ENCODE measurements around the gene PCDH12. TPM values are rescaled to one million over a fixed set of nuclear protein-coding genes. Genes with fewer than 3 reads are reported as not detected.
"Not testable (repeated sequence)": the region's sequence is repeated elsewhere in the genome, so short reads cannot be mapped to it uniquely, and the experiment has no call there.

Gene PCDH12
- polyA plus RNA-seq, 1 experiment = not detected

DNA sequence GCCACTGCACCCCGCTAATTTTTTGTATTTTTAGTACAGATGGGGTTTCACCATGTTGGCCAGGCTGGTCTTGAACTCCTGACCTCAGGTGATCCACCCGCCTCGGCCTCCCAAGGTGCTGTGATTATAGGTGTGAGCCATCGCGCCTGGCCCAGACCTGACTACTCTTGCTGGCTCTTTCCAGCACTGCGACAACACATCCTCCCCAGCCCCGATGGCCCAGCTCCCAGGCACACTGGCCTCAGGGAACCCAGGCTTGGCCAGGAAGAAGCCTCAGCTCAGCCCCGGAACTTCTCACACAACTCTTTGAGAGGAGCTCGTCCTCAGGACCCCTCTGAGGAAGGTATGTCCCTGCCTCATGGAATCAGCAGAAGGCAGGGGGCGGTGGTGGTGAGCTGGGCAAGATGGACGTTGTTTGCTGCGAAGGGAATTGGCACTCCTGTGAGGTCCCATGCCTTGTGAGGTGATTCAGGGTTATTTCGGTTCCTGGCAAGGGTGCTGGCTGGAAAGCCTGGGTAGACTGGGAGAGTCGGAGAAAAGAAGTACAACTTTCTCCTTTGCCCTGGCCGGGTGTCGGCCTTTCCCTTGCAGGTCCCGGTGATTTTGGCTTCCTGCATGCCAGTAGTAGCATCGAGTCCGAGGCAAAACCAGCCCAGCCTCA, 28.5 kb downstream of the PCDH12 start:
- POLR2A ChIA-PET = no interaction called here
- Histone ChIP-seq H3K27me3 (ENCODE audit: control insufficient read depth, insufficient read depth, low read length) (no peaks in the 10 kb centered on the region), H3K9me3 (ENCODE audit: control insufficient read depth, insufficient read depth, low read length) (no peaks in the 10 kb centered on the region; the same call in 1 of the 2 replicates), H3K27ac (ENCODE audit: low read depth, low read length) (no peak overlapping the region), H3K4me3 (ENCODE audit: low read depth, low read length) (no peak overlapping the region)
- CTCF ChIA-PET = interaction anchor here (1.6 to 1.8 kb wide), 2 partner anchors 10 to 31 kb away, joined by 4 to 8 read pairs; no protein-coding TSS in a partner anchor
- DNase-seq (ENCODE audit: low read depth, low spot score) = no peak
- TF ChIP-seq, protein P1, sequence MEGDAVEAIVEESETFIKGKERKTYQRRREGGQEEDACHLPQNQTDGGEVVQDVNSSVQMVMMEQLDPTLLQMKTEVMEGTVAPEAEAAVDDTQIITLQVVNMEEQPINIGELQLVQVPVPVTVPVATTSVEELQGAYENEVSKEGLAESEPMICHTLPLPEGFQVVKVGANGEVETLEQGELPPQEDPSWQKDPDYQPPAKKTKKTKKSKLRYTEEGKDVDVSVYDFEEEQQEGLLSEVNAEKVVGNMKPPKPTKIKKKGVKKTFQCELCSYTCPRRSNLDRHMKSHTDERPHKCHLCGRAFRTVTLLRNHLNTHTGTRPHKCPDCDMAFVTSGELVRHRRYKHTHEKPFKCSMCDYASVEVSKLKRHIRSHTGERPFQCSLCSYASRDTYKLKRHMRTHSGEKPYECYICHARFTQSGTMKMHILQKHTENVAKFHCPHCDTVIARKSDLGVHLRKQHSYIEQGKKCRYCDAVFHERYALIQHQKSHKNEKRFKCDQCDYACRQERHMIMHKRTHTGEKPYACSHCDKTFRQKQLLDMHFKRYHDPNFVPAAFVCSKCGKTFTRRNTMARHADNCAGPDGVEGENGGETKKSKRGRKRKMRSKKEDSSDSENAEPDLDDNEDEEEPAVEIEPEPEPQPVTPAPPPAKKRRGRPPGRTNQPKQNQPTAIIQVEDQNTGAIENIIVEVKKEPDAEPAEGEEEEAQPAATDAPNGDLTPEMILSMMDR (IDR thresholded peaks at IDR 0.05; ENCODE audit: low read depth, low read length) = no peak

DNA sequence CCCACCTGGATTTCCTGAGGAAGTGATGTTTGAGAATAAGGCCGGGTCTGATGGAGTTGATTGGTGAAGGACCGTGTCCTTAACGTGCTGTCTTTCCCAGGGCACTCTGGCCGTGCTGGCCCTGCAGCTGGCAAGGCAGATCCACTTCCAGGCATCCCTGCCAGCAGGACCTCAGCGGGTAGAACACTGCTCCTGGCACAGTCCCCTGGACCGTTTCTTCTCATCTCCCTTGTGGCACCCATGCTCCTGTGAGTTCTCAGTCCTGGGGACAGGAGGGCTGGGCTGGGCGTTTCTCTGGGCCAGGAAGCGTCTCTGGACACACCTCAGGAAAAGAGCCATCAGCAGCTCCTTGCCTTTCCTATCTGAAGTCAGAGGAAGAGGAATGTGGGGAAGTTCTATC, 30.0 kb downstream of the PCDH12 start:
- TF ChIP-seq, protein P1 (IDR thresholded peaks at IDR 0.05; ENCODE audit: low read depth, low read length) = no peak
- ChIA-PET CTCF (interaction anchor here (0.7 kb wide), 1 partner anchor 32 kb away, joined by 3 read pairs; no protein-coding TSS in a partner anchor), POLR2A (no interaction called here)
- Histone ChIP-seq H3K9me3 (ENCODE audit: control insufficient read depth, insufficient read depth, low read length) (no peaks in the 10 kb centered on the region; the same call in 1 of the 2 replicates), H3K4me3 (ENCODE audit: low read depth, low read length) (no peak overlapping the region), H3K27me3 (ENCODE audit: control insufficient read depth, insufficient read depth, low read length) (no peaks in the 10 kb centered on the region), H3K27ac (ENCODE audit: low read depth, low read length) (no peak overlapping the region)
- no peak for DNase-seq (ENCODE audit: low read depth, low spot score)

DNA sequence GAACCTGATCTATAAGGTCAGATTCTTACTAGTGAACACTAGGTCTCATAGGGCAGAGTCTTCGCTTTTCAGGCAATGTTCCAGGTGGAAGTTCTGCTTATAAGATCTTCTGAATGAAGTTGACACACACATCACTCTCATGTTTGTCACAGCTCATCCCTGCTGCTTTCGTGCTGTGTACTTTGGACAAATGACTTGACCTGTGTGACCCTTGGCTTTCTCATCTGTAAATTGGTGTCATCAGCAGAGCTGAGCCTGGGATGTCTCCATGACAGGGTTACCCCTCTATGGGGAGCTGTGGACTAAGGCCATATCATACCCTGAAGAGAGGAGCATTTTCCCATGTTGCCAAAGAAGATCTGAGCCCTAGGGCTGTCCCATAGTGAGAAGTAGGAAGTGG, 31.6 kb downstream of the PCDH12 start:
- H3K27ac ChIP-seq (ENCODE audit: low read depth, low read length) = no peak overlapping the region
- no peaks in the 10 kb centered on the region for H3K27me3 ChIP-seq (ENCODE audit: control insufficient read depth, insufficient read depth, low read length)
- no peak overlapping the region for H3K4me3 ChIP-seq (ENCODE audit: low read depth, low read length)
- ChIA-PET POLR2A (no interaction called here), CTCF (interaction anchor here (1.1 kb wide), 1 partner anchor 34 kb away, joined by 3 read pairs; no protein-coding TSS in a partner anchor)
- TF ChIP-seq, protein P1 (IDR thresholded peaks at IDR 0.05; ENCODE audit: low read depth, low read length) = no peak
- no peaks in the 10 kb centered on the region; the same call in 1 of the 2 replicates for H3K9me3 ChIP-seq (ENCODE audit: control insufficient read depth, insufficient read depth, low read length)
- no peak for DNase-seq (ENCODE audit: low read depth, low spot score)

DNA sequence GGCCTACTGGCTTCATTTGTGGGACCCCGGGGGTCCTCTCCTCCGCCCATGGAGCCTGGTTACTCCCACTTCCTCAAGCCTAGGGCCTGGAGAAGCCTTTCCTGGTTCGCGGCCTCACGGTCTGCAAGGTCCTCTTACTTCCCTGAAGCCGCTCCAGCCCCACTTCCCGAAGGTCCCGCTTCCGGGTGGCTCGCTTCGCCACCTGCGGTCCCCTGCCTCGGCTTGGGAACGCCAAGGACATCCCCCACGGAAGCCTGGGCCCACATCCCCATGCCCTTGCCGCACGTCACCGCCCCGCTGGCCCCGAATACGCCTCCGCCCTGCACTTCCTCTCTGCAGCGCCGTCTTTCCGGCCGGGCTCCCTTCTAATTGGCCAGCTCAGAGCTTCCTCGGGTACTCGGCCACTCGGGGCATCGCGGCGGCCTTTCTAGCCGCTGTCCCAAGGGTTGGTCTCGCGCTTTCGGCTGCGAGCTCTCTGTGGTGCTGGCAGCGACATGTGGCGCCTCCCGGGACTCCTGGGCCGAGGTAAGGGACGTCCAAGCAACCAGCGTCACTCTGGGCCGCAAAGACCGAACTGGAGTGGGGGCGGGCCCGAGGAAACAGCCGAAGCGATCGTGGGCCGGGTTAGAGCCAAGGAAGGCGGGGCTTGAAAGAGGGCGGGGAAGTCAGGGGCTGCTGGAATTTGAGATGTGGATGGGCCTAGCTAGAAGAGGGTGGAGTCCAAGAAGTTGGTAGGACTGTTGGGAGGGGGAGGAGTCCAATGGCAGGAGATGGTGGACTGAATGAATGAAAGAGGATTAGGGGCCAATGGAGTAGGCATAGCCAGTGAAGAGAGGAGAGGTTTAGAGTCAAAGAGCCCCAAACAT, 34.3 kb downstream of the PCDH12 start, which contains the start of gene DELE1:
TSS of gene DELE1 (plus strand) at position 424 of the 866 bp plus-strand sequence. CDS start at position 495, 71 bp downstream.
- CTCF ChIA-PET = interaction anchor here (0.6 to 2.6 kb wide), 5 partner anchors 21 to 231 kb away, joined by 3 to 19 read pairs (median 9); partner anchors contain the start of gene RNF14

DNA sequence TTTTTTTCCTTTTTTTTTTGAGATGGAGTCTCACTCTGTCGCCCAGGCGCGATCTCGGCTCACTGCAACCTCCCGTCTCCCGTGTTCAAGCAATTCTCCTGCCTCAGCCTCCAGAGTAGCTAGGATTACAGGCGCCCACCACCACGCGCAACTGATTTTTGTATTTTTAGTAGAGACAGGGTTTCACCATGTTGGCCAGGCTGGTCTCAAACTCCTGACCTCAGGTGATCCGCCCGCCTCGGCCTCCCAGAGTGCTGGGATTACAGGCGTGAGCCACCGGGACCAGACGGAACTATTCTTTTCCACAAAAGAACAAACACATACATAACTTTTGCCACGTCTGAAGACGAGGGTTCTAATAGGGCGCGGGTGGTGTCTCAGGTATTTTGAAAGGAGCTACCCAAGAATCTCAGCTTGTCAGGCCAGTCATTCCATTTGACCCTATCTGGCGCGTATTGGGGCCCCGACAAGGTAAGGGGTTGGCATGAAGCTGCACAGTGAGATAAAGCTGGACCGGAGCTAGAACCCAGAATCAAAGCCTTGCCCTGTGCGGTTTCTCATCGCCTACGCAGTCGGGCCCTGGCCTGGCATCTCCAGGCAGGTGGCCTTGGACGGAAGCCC, 35.1 kb downstream of the PCDH12 start:
- CTCF ChIA-PET = interaction anchor here (0.6 to 2.6 kb wide), 5 partner anchors 36 to 231 kb away, joined by 3 to 19 read pairs (median 9); partner anchors contain the start of gene RNF14
- not testable (repeated sequence) for H3K27me3 ChIP-seq (ENCODE audit: control insufficient read depth, insufficient read depth, low read length); DNase-seq (ENCODE audit: low read depth, low spot score); H3K9me3 ChIP-seq (ENCODE audit: control insufficient read depth, insufficient read depth, low read length)
- Histone ChIP-seq H3K4me3 (ENCODE audit: low read depth, low read length) (peak overlapping the region; percentile 87), H3K27ac (ENCODE audit: low read depth, low read length) (peak overlapping the region; percentile 99)
- POLR2A ChIA-PET = interaction anchor here (0.5 to 1.6 kb wide), 12 partner anchors 13 to 241 kb away, joined by 3 to 9 read pairs (median 4); partner anchors contain the start of genes ARAP3, PCDH12 and RNF14

More for the DNA sequence above, 34.3 kb downstream of the PCDH12 start, which contains the start of gene DELE1:
- H3K9me3 ChIP-seq (ENCODE audit: control insufficient read depth, insufficient read depth, low read length) = no peaks in the 10 kb centered on the region; the same call in 1 of the 2 replicates
- POLR2A ChIA-PET = interaction anchor here (0.6 to 1.6 kb wide), 14 partner anchors 12 to 242 kb away, joined by 3 to 9 read pairs (median 4); partner anchors contain the start of genes ARAP3, PCDH12 and RNF14
- peak within 1 kb of the TSS; percentile 87 for H3K4me3 ChIP-seq (ENCODE audit: low read depth, low read length)
- no peaks in the 10 kb centered on the region for H3K27me3 ChIP-seq (ENCODE audit: control insufficient read depth, insufficient read depth, low read length)
- DNase-seq (ENCODE audit: low read depth, low spot score) = peak; percentile 68
- H3K27ac ChIP-seq (ENCODE audit: low read depth, low read length) = peak within 1 kb of the TSS; percentile 99
- TF ChIP-seq, protein P1 (IDR thresholded peaks at IDR 0.05; ENCODE audit: low read depth, low read length) = no peak

Measured in AG04450 (cell line).